ENCODE measurements around the gene GCLC.
"Not testable (repeated sequence)": the region's sequence is repeated elsewhere in the genome, so short reads cannot be mapped to it uniquely, and the experiment has no call there.

Gene GCLC

GRCh38 chr6:53487080-53487479 lies 57.8 kb downstream of the GCLC start:
- no peak for FAIRE-seq

GRCh38 chr6:53486679-53487078 lies 58.2 kb downstream of the GCLC start:
- FAIRE-seq = no peak

GRCh38 chr6:53484476-53485280 lies 60.2 kb downstream of the GCLC start:
- FAIRE-seq = peak; percentile 98

- FAIRE-seq = no peak
Measured at GRCh38 chr6:53483423-53484353, 61.2 kb downstream of the GCLC start.

DNA sequence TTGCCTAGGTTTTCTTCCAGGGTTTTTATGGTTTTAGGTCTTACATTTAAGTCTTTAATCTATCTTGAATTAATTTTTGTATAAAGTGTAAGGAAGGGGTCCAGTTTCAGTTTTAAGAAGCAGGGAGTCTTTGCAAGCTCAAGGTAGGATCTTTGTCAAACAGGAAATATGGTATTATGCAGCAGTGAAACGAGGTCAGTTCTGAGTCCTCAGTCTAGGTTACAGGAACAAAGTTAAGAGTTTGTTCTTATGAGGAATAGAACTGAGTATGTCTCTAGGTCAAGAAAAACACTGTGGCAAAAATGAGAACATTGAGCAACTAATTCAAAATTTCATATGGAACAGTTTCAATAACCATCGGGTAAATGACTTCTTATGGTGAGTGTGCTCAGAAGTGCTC lies 63.6 kb downstream of the GCLC start:
- FAIRE-seq = no peak

GRCh38 chr6:53480774-53481173 lies 64.1 kb downstream of the GCLC start:
- not testable (repeated sequence) for FAIRE-seq

DNA sequence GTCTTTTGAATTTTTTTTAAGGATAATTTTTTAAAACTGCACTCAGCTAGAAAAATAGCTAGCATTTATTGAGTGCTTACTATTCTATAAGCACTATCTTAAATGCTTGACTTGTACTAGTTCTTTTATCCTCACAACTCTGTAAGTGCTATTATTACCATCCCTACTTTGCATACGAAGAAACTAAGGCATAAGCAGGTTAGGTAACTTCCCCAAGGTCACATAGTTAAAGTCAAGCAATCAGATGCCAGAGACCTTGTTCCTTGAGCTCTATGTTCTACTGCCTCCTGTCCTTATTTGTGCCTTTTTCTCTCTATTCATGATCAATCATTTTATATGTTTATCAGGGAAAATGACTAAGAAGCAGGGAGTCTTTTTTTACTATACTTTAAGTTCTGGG lies 65.0 kb downstream of the GCLC start:
- no peak for FAIRE-seq

- no peak for FAIRE-seq
Measured at GRCh38 chr6:53476964-53477363, 67.9 kb downstream of the GCLC start.

- FAIRE-seq = no peak
Measured at GRCh38 chr6:53474010-53474409, 70.9 kb downstream of the GCLC start.

GRCh38 chr6:53469163-53469562 lies 75.7 kb downstream of the GCLC start:
- no peak for FAIRE-seq

- FAIRE-seq = no peak
Measured at GRCh38 chr6:53466257-53466656, 78.6 kb downstream of the GCLC start.

DNA sequence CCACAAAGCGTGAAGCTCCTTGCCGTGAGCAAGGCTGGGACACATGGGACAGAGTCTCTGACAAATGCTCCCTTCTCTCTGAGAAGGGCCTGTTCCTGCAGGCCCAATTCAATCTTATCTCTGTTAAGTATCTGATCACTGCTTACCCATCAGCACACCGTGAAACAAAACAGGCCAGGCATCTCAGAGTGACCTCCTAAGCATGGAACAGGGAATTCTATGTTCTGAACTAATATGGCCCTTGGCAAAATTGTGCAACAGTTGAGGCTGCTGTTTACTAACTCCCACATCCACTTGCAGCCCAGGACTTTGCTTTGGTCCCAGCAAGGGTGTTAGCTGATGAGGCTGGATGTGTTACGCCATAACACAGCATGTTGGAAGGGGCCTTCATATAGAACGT lies 79.2 kb downstream of the GCLC start:
- FAIRE-seq = no peak

GRCh38 chr6:53464927-53465460 lies 79.9 kb downstream of the GCLC start:
- no peak for FAIRE-seq

DNA sequence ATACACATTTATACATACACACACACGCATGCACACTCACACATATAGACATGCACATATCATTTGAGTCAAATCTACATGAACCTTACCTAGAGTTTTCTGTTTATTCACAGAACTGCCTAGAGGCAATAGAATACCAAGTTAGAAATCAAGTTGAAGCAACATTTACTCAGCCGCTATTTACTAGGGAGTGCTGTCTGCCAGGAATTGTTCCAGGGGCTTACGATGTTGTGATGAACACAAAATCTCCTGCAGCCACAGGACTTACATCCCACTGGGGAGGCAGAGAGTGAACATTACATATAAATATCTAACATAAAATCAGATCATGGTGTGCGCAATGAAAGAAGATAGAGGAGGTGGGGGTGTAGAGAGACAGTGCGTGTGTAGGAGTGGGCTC lies 80.4 kb downstream of the GCLC start:
- FAIRE-seq = no peak

- no peak for FAIRE-seq
Measured at GRCh38 chr6:53461696-53462095, 83.2 kb downstream of the GCLC start.

GRCh38 chr6:53461041-53461656 lies 83.8 kb downstream of the GCLC start:
- FAIRE-seq = no peak

GRCh38 chr6:53458105-53458866 lies 86.6 kb downstream of the GCLC start:
- FAIRE-seq = no peak

DNA sequence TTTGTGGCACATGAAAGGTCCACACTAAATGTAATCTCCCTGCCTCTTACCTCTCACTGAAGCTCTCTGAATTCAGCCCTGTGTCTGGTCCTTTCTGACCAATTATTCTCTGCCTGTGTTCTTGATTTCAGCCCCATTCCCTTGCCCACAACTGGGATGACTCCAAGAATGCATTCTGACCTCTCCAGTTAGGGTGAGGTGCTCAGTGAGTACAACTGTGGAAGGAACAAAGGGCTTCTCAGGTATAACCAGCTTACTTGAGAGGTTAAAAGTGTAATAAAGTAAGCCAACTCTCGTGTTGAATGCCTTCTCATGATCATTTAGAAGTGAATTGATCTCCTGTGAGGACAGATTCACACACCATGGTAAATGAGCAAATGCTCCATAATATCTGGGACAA lies 88.1 kb downstream of the GCLC start:
- FAIRE-seq = no peak

DNA sequence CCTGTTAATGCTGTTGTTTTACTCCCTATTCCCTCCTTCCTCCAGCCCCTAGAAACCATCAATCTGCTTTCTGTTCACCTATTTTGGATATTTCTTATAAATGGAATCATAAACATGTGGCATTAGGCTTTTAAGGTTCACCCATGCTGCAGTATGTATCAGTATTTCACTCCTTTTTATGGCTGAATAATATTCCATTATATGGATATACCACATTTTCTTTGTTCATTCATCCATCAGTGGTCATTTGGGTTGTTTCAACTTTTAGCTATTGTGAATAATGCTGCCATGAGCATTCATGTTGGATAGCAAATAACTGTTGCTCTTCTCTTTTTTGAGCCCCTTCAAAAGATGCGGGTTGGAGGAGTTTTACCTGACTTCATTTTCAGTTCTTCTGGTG lies 89.2 kb downstream of the GCLC start:
- FAIRE-seq = no peak

DNA sequence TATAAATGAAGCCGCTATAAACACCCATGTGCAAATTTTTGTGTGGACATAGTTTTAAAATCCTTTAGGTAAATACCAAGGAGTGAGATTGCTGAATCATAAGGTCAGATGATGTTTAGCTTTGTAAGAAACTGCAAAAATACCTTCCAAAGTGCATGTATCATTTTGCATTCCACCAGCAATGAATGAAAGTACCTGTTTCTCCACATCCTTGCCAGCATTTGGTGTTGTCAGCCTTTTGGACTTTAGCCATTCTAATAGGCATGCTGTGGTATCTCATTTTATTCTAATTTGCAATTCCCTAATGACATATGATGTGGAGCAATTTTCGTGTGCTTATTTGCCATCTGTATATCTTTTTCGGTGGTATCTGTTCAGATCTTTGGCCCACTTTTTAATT lies 93.7 kb downstream of the GCLC start:
- no peak for FAIRE-seq

- no peak for FAIRE-seq
Measured at GRCh38 chr6:53447865-53448264, 97.0 kb downstream of the GCLC start.

Measured in islet of Langerhans (tissue), 1 donor.